Measurements from ENCODE around the gene TSPAN9.

- TF ChIP-seq SIN3A (IDR thresholded peaks at IDR 0.05; ENCODE audit: borderline replicate concordance, low read depth, low read length): no peak
- TF ChIP-seq CTCF (IDR thresholded peaks at IDR 0.05): no peak
- TF ChIP-seq YY1 (IDR thresholded peaks at IDR 0.05; ENCODE audit: low read depth): no peak
These were observed 129.4 kb downstream of the TSPAN9 start for GRCh38 chr12:3206536-3207072.

Data from SK-N-SH (cell line).